Liver (tissue), 9 donors: ENCODE data around the gene BPI. TPM values are rescaled to one million over a fixed set of nuclear protein-coding genes. Genes with fewer than 3 reads are reported as not detected.

ENCODE experiments used
- DNase-seq: peaks from one replicate; pipeline ENCODE4 v3.0.0-alpha.2; 2017; ENCODE audit warnings: low spot score
- H3K27ac ChIP-seq, 2 donors: one replicate each; pipeline ENCODE4 v1.7.0; 2013; ENCODE audit warnings: inconsistent platforms in 2 of 2, low read length in 2 of 2, control low read depth in 1 of 2, low read depth in 1 of 2, mild to moderate bottlenecking in 1 of 2
- H3K27me3 ChIP-seq, 4 donors: one replicate each; pipeline versions ENCODE4 v1.6.1 to v1.7.0; 2013; ENCODE audit warnings: low read length in 3 of 4, inconsistent platforms in 1 of 4, mild to moderate bottlenecking in 1 of 4, moderate library complexity in 1 of 4; ENCODE audit not compliant: control insufficient read depth in 4 of 4, insufficient read depth in 4 of 4
- H3K36me3 ChIP-seq, 4 donors: one replicate each; pipeline versions ENCODE4 v1.6.1 to v1.7.0; 2013; ENCODE audit warnings: low read length in 3 of 4, mild to moderate bottlenecking in 3 of 4, low read depth in 1 of 4, moderate library complexity in 1 of 4; ENCODE audit not compliant: control insufficient read depth in 4 of 4, insufficient read depth in 3 of 4
- H3K4me1 ChIP-seq, 4 donors: one replicate each; pipeline versions ENCODE4 v1.6.1 to v1.7.0; 2013; ENCODE audit warnings: low read length in 3 of 4, mild to moderate bottlenecking in 3 of 4, moderate library complexity in 1 of 4; ENCODE audit not compliant: control insufficient read depth in 4 of 4, insufficient read depth in 4 of 4
- H3K4me3 ChIP-seq, 3 donors: one replicate each; pipeline versions ENCODE4 v1.6.1 to v1.7.0; 2013; ENCODE audit warnings: low read length in 3 of 3, control low read depth in 1 of 3, low read depth in 1 of 3, mild to moderate bottlenecking in 1 of 3
- H3K9ac ChIP-seq, 2 donors: one replicate each; pipeline ENCODE4 v1.7.0; 2013; ENCODE audit warnings: low read length in 2 of 2, mild to moderate bottlenecking in 2 of 2, moderate library complexity in 2 of 2, control low read depth in 1 of 2, low read depth in 1 of 2
- H3K9me3 ChIP-seq, 4 donors: one replicate each; pipeline versions ENCODE4 v1.6.1 to v1.7.0; 2013; ENCODE audit warnings: low read length in 3 of 4; ENCODE audit not compliant: control insufficient read depth in 4 of 4
- CTCF ChIP-seq: fragments of 150-350 bp; IDR thresholded peaks from 2 replicates; pipeline ENCODE4 v1.5.1; 2017; ENCODE audit warnings: improper control_type of control experiment, low read depth, low read length; ENCODE audit not compliant: missing input control
- EGR1 ChIP-seq, 2 donors: IDR thresholded peaks; 2 replicates each; pipeline ENCODE4 v1.6.1; 2016 to 2018; ENCODE audit warnings: antibody characterized with exemption in 2 of 2, low read depth in 2 of 2
- FOXA1 ChIP-seq: IDR thresholded peaks from 2 replicates; pipeline ENCODE4 v1.6.1; 2016; ENCODE audit warnings: antibody characterized with exemption
- FOXA2 ChIP-seq: IDR thresholded peaks from 2 replicates; pipeline ENCODE4 v1.6.1; 2016; ENCODE audit warnings: antibody characterized with exemption
- GABPA ChIP-seq, 2 donors: IDR thresholded peaks in 1 of 2; conservative IDR thresholded peaks in 1 of 2; 2 replicates each; pipeline ENCODE4 v1.6.1; 2016; ENCODE audit warnings: antibody characterized with exemption in 2 of 2, mild to moderate bottlenecking in 1 of 2, moderate library complexity in 1 of 2
- HNF4A ChIP-seq, 2 donors: conservative IDR thresholded peaks; 2 replicates each; pipeline ENCODE4 v1.6.1; 2016; ENCODE audit warnings: antibody characterized with exemption in 2 of 2, mild to moderate bottlenecking in 2 of 2
- HNF4G ChIP-seq: IDR thresholded peaks from 2 replicates; pipeline ENCODE4 v1.6.1; 2016; ENCODE audit warnings: antibody characterized with exemption
- JUND ChIP-seq, 2 donors: IDR thresholded peaks; 2 replicates each; pipeline ENCODE4 v1.6.1; 2016; ENCODE audit warnings: antibody characterized with exemption in 2 of 2
- NR2F2 ChIP-seq: IDR thresholded peaks from 2 replicates; pipeline ENCODE4 v1.6.1; 2016; ENCODE audit warnings: antibody characterized with exemption
- RAD21 ChIP-seq, 2 donors: IDR thresholded peaks; 2 replicates each; pipeline ENCODE4 v1.6.1; 2016; ENCODE audit warnings: antibody characterized with exemption in 2 of 2, mild to moderate bottlenecking in 2 of 2
- RXRA ChIP-seq, 2 donors: IDR thresholded peaks; 2 replicates each; pipeline ENCODE4 v1.6.1; 2017 to 2018; ENCODE audit warnings: antibody characterized with exemption in 2 of 2, mild to moderate bottlenecking in 1 of 2
- SP1 ChIP-seq: IDR thresholded peaks from 2 replicates; pipeline ENCODE4 v1.6.1; 2018; ENCODE audit warnings: antibody characterized with exemption, mild to moderate bottlenecking
- TAF1 ChIP-seq: conservative IDR thresholded peaks from 2 replicates; pipeline ENCODE4 v1.6.1; 2016; ENCODE audit warnings: antibody characterized with exemption, mild to moderate bottlenecking
- YY1 ChIP-seq: IDR thresholded peaks from 2 replicates; pipeline ENCODE4 v1.6.1; 2016; ENCODE audit warnings: antibody characterized with exemption, mild to moderate bottlenecking
- ZBTB33 ChIP-seq: IDR thresholded peaks from 2 replicates; pipeline ENCODE4 v1.6.1; 2016; ENCODE audit warnings: antibody characterized with exemption
- WGBS: extraction: QIAGEN DNeasy Blood & Tissue Kit; methylation state at CpG from one replicate; pipeline ENCODE4 v1.1.7; 2013; 5-methylcytosine and 5-hydroxymethylcytosine counted together
- polyA plus RNA-seq, 2 donors: library from polyadenylated mRNA; stranded (reverse) in 1 of 2; unstranded in 1 of 2; fragments of 200-250 nt in 1 of 2; fragments of >200 nt in 1 of 2; fragmentation: Nextera tagmentation in 1 of 2; extraction: Ambion mirVana in 1 of 2; gene quantifications; one replicate each; pipeline versions ENCODE4 v1.2.1 to v1.2.3, GENCODE V29; 2013 to 2015
- total RNA-seq, 2 donors: library from RNA; depleted of rRNA; stranded (reverse); fragments of >200 nt; gene quantifications; one replicate each; pipeline ENCODE4 v1.2.3, GENCODE V29; 2014
- TF ChIP-seq, protein P1 (sequence below): IDR thresholded peaks from 2 replicates; pipeline ENCODE4 v1.6.1; 2016; ENCODE audit warnings: antibody characterized with exemption, mild to moderate bottlenecking
- TF ChIP-seq, protein P2 (sequence below): IDR thresholded peaks from 2 replicates; pipeline ENCODE4 v1.6.1; 2016; ENCODE audit warnings: antibody characterized with exemption
- TF ChIP-seq, protein P3 (sequence below): IDR thresholded peaks from 2 replicates; pipeline ENCODE4 v1.6.1; 2016; ENCODE audit warnings: antibody characterized with exemption
- donor health status: healthy.
- donor health status: healthy.
- donor health status: healthy.
- donor health status: healthy.
- donor health status: healthy.

The BPI gene
- total and polyA plus RNA-seq, 4 donors, result 0.08 to 10.3 (median 0.37) TPM; not detected in 1

GRCh38 chr20:38291966-38292365 is 12.0 kb upstream of the BPI start:
- Histone ChIP-seq H3K4me1 (peaks cover 0 to 18% (median 14%) of the 10 kb centered on the region in 4 donors), H3K36me3 (no peaks in the 10 kb centered on the region), H3K9me3 (no peaks in the 10 kb centered on the region), H3K27me3 (no peaks in the 10 kb centered on the region), H3K4me3 (no peak overlapping the region), H3K27ac (no peak overlapping the region), H3K9ac (no peak overlapping the region)
- TF ChIP-seq GABPA (IDR thresholded peaks at IDR 0.05 in 1 of 2, conservative IDR thresholded peaks at IDR 0.05 in 1 of 2) (no peak), JUND (IDR thresholded peaks at IDR 0.05) (no peak), EGR1 (IDR thresholded peaks at IDR 0.05; ENCODE audit: low read depth in 2 of 2) (no peak), RAD21 (IDR thresholded peaks at IDR 0.05) (no peak), NR2F2 (no peak), YY1 (no peak), RXRA (IDR thresholded peaks at IDR 0.05) (no peak), HNF4A (conservative IDR thresholded peaks at IDR 0.05) (no peak), TAF1 (no peak), HNF4G (no peak), SP1 (no peak), FOXA1 (no peak), ZBTB33 (no peak), CTCF (no peak), FOXA2 (no peak)
- TF ChIP-seq, protein P1, sequence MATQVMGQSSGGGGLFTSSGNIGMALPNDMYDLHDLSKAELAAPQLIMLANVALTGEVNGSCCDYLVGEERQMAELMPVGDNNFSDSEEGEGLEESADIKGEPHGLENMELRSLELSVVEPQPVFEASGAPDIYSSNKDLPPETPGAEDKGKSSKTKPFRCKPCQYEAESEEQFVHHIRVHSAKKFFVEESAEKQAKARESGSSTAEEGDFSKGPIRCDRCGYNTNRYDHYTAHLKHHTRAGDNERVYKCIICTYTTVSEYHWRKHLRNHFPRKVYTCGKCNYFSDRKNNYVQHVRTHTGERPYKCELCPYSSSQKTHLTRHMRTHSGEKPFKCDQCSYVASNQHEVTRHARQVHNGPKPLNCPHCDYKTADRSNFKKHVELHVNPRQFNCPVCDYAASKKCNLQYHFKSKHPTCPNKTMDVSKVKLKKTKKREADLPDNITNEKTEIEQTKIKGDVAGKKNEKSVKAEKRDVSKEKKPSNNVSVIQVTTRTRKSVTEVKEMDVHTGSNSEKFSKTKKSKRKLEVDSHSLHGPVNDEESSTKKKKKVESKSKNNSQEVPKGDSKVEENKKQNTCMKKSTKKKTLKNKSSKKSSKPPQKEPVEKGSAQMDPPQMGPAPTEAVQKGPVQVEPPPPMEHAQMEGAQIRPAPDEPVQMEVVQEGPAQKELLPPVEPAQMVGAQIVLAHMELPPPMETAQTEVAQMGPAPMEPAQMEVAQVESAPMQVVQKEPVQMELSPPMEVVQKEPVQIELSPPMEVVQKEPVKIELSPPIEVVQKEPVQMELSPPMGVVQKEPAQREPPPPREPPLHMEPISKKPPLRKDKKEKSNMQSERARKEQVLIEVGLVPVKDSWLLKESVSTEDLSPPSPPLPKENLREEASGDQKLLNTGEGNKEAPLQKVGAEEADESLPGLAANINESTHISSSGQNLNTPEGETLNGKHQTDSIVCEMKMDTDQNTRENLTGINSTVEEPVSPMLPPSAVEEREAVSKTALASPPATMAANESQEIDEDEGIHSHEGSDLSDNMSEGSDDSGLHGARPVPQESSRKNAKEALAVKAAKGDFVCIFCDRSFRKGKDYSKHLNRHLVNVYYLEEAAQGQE, result no peak
- TF ChIP-seq, protein P2, sequence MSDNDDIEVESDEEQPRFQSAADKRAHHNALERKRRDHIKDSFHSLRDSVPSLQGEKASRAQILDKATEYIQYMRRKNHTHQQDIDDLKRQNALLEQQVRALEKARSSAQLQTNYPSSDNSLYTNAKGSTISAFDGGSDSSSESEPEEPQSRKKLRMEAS, result no peak
- TF ChIP-seq, protein P3, sequence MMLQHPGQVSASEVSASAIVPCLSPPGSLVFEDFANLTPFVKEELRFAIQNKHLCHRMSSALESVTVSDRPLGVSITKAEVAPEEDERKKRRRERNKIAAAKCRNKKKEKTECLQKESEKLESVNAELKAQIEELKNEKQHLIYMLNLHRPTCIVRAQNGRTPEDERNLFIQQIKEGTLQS, result no peak
- no peak for DNase-seq
- 83% methylated on average over 3 of the region's 3 CpGs for WGBS
